CD14-positive monocyte (primary cell): ENCODE measurements around the gene HDAC4. TPM values are rescaled to one million over a fixed set of nuclear protein-coding genes. Genes with fewer than 3 reads are reported as not detected.

Experiments used
- DNase-seq, 3 donors: peaks; one replicate each; pipeline ENCODE4 v3.0.0-alpha.2; 2011 to 2022
- H2AFZ ChIP-seq: 2 replicates; pipeline ENCODE4 v1.6.0; 2012; ENCODE audit warnings: mild to moderate bottlenecking, low read depth, low read length, inconsistent platforms; ENCODE audit not compliant: insufficient read depth, poor library complexity, severe bottlenecking
- H3K27ac ChIP-seq, 2 donors: 1 replicate in 1 of 2; 2 replicates in 1 of 2; pipeline ENCODE4 v1.5.1; 2012 to 2013; ENCODE audit warnings: low read length in 2 of 2, control low read depth in 1 of 2, inconsistent platforms in 1 of 2, low read depth in 1 of 2, mild to moderate bottlenecking in 1 of 2
- H3K27me3 ChIP-seq, 2 donors: one replicate each; pipeline versions ENCODE4 v1.6.0 to v1.6.1; 2011 to 2013; ENCODE audit warnings: low read length in 2 of 2; ENCODE audit not compliant: control insufficient read depth in 2 of 2, insufficient read depth in 2 of 2
- H3K36me3 ChIP-seq, 2 donors: replicated peaks in 1 of 2; 1 replicate in 1 of 2; 2 replicates in 1 of 2; pipeline versions ENCODE4 v1.5.1 to v1.6.1; 2012 to 2013; ENCODE audit warnings: low read length in 2 of 2, control low read depth in 1 of 2, inconsistent platforms in 1 of 2, mild to moderate bottlenecking in 1 of 2; ENCODE audit not compliant: insufficient read depth in 2 of 2, control insufficient read depth in 1 of 2
- H3K4me1 ChIP-seq, 2 donors: 1 replicate in 1 of 2; 2 replicates in 1 of 2; pipeline versions ENCODE4 v1.5.1 to v1.6.1; 2012 to 2013; ENCODE audit warnings: low read length in 2 of 2, control low read depth in 1 of 2, inconsistent platforms in 1 of 2, mild to moderate bottlenecking in 1 of 2, moderate library complexity in 1 of 2; ENCODE audit not compliant: insufficient read depth in 2 of 2, control insufficient read depth in 1 of 2
- H3K4me2 ChIP-seq: replicated peaks from 2 replicates; pipeline ENCODE3; 2012; ENCODE audit warnings: low read length, moderate library complexity, mild to moderate bottlenecking; ENCODE audit not compliant: poor library complexity, severe bottlenecking; ENCODE audit errors: extremely low read depth
- H3K4me3 ChIP-seq, 3 experiments: fragments of 200-600 bp in 1 of 3; sonication (generic) in 1 of 3; replicated peaks in 1 of 3; 1 replicate in 2 of 3; 2 replicates in 1 of 3; pipeline ENCODE4 v1.5.1; 2011 to 2013; ENCODE audit warnings: low read length in 3 of 3, mild to moderate bottlenecking in 3 of 3, control low read depth in 2 of 3, low read depth in 2 of 3, inconsistent platforms in 1 of 3, moderate library complexity in 1 of 3
- H3K79me2 ChIP-seq: 2 replicates; pipeline ENCODE4 v1.6.0; 2012; ENCODE audit warnings: mild to moderate bottlenecking, control low read depth, inconsistent platforms, low read length, moderate library complexity; ENCODE audit not compliant: insufficient read depth
- H3K9ac ChIP-seq: 2 replicates; pipeline ENCODE4 v1.6.0; 2017; ENCODE audit warnings: low read length, mild to moderate bottlenecking; ENCODE audit not compliant: insufficient read depth, poor library complexity, severe bottlenecking
- H3K9me3 ChIP-seq, 2 donors: replicated peaks in 1 of 2; 1 replicate in 1 of 2; 2 replicates in 1 of 2; pipeline versions ENCODE4 v1.5.1 to v1.6.1; 2012 to 2013; ENCODE audit warnings: low read length in 2 of 2, control low read depth in 1 of 2; ENCODE audit not compliant: control insufficient read depth in 1 of 2, insufficient read depth in 1 of 2
- H4K20me1 ChIP-seq: 2 replicates; pipeline ENCODE4 v1.6.0; 2012; ENCODE audit warnings: mild to moderate bottlenecking, low read length, control low read depth, moderate library complexity; ENCODE audit not compliant: insufficient read depth
- H3K27ac Mint-ChIP-seq, 7 donors: one replicate each; pipeline ENCODE4 v1.8.0; 2020; ENCODE audit warnings: mild to moderate bottlenecking in 7 of 7, mixed read lengths in 7 of 7, moderate library complexity in 6 of 7, inconsistent platforms in 2 of 7
- H3K27me3 Mint-ChIP-seq, 3 donors: one replicate each; pipeline ENCODE4 v1.8.0; 2021 to 2022; ENCODE audit warnings: low read depth in 3 of 3, mild to moderate bottlenecking in 3 of 3, mixed read lengths in 3 of 3, moderate library complexity in 3 of 3, inconsistent platforms in 1 of 3
- H3K36me3 Mint-ChIP-seq, 2 donors: one replicate each; pipeline ENCODE4 v1.8.0; 2020; ENCODE audit warnings: mixed read lengths in 2 of 2, inconsistent platforms in 1 of 2, mild to moderate bottlenecking in 1 of 2
- H3K4me1 Mint-ChIP-seq: one replicate; pipeline ENCODE4 v1.8.0; 2020; ENCODE audit warnings: mild to moderate bottlenecking, mixed read lengths
- H3K4me3 Mint-ChIP-seq, 2 donors: one replicate each; pipeline ENCODE4 v1.8.0; 2020; ENCODE audit warnings: mild to moderate bottlenecking in 2 of 2, mixed read lengths in 2 of 2, moderate library complexity in 1 of 2
- H3K9me3 Mint-ChIP-seq, 7 donors: one replicate each; pipeline ENCODE4 v1.8.0; 2020 to 2022; ENCODE audit warnings: mixed read lengths in 7 of 7, mild to moderate bottlenecking in 6 of 7, moderate library complexity in 6 of 7, inconsistent platforms in 2 of 7
- CTCF ChIP-seq: fragments of 200-600 bp; IDR thresholded peaks from one replicate; pipeline ENCODE4 v1.8.0; 2022; ENCODE audit warnings: antibody characterized with exemption, mild to moderate bottlenecking
- WGBS: methylation state at CpG from one replicate; pipeline ENCODE4 v1.1.5; 2013; ENCODE audit warnings: missing lambda C conversion rate; ENCODE audit not compliant: insufficient coverage; 5-methylcytosine and 5-hydroxymethylcytosine counted together
- intact Hi-C, 2 donors: fragments of 100-400 bp; cut with micrococcal nuclease; formaldehyde crosslinking; loops; one replicate each; pipeline versions ENCODE4 v1.15.0 to v1.15.1; 2023
- polyA plus RNA-seq, 3 donors: library from polyadenylated mRNA; depleted of rRNA in 1 of 3; unstranded in 2 of 3; stranded (reverse) in 1 of 3; fragments of 300-500 nt in 2 of 3; fragments of >200 nt in 1 of 3; fragmentation: Illumina TruSeq in 2 of 3; gene quantifications; 1 replicate in 2 of 3; 2 replicates in 1 of 3; pipeline ENCODE4 v1.2.3, GENCODE V29; 2012 to 2021

HDAC4 gene
- polyA plus RNA-seq, 3 donors, result 3.3 to 23.0 (median 4.5) TPM

- no peak overlapping the region for H3K9ac ChIP-seq
Measured at GRCh38 chr2:239341840-239342239, 59.0 kb downstream of the HDAC4 start.

GRCh38 chr2:239341146-239341732, 59.6 kb downstream of the HDAC4 start:
- Histone ChIP-seq H3K9ac (no peak overlapping the region), H3K79me2 (peaks cover 90% of the 10 kb centered on the region), H4K20me1 (peaks cover 35% of the 10 kb centered on the region), H3K27ac (no peak overlapping the region), H2AFZ (no peak overlapping the region), H3K4me1 (peaks cover 13 to 16% of the 10 kb centered on the region in 2 donors), H3K27me3 (no peaks in the 10 kb centered on the region), H3K9me3 (no peaks in the 10 kb centered on the region), H3K4me3 (no peak overlapping the region), H3K4me2 (no peak overlapping the region), H3K36me3 (peaks cover 0 to 46% of the 10 kb centered on the region in 2 donors)
- Mint-ChIP-seq H3K4me3 (no peak overlapping the region), H3K36me3 (peaks cover 45 to 49% of the 10 kb centered on the region in 2 donors), H3K9me3 (peaks cover 0 to 2% (median 0%) of the 10 kb centered on the region in 7 donors), H3K4me1 (peaks cover 33% of the 10 kb centered on the region), H3K27ac (peak overlapping the region in 1 of 7 donors; percentile 33), H3K27me3 (peaks cover 0 to 2% (median 0%) of the 10 kb centered on the region in 3 donors)
- intact Hi-C loops, result no loop called here
- no peak for TF ChIP-seq CTCF
- WGBS, result 95% methylated on average over 6 of the region's 8 CpGs
- no peak for DNase-seq

More at GRCh38 chr2:239341840-239342239, 59.0 kb downstream of the HDAC4 start:
- no peak overlapping the region for H3K4me3 Mint-ChIP-seq
- no peak overlapping the region for H3K27ac ChIP-seq
- intact Hi-C loops, result no loop called here
- no peaks in the 10 kb centered on the region for H3K9me3 ChIP-seq
- H3K27me3 Mint-ChIP-seq, result peaks cover 0 to 2% (median 0%) of the 10 kb centered on the region in 3 donors
- no peak overlapping the region for H2AFZ ChIP-seq
- peaks cover 31% of the 10 kb centered on the region for H3K4me1 Mint-ChIP-seq
- peaks cover 91% of the 10 kb centered on the region for H3K79me2 ChIP-seq
- H3K4me2 ChIP-seq, result no peak overlapping the region
- no peak for DNase-seq
- no CpG with 5 or more reads among the region's 2 CpGs for WGBS
- peak overlapping the region in 1 of 7 donors; percentile 39 for H3K27ac Mint-ChIP-seq
- peaks cover 0 to 2% (median 0%) of the 10 kb centered on the region in 7 donors for H3K9me3 Mint-ChIP-seq
- no peak overlapping the region for H3K4me3 ChIP-seq
- peaks cover 35% of the 10 kb centered on the region for H4K20me1 ChIP-seq
- peaks cover 42 to 48% of the 10 kb centered on the region in 2 donors for H3K36me3 Mint-ChIP-seq
- no peaks in the 10 kb centered on the region for H3K27me3 ChIP-seq
- H3K4me1 ChIP-seq, result peaks cover 13 to 16% of the 10 kb centered on the region in 2 donors
- TF ChIP-seq CTCF, result no peak
- H3K36me3 ChIP-seq, result peaks cover 0 to 41% of the 10 kb centered on the region in 2 donors
